SK-N-SH (cell line): ENCODE results near the gene NUP133. TPM values are rescaled to one million over a fixed set of nuclear protein-coding genes. Genes with fewer than 3 reads are reported as not detected.

ENCODE experiments used
- CTCF ChIA-PET: fragments of 300-600, 350-600 bp; formaldehyde crosslinking; extraction: SDS; loops from one replicate; lab custom pipeline; 2021; lab: Yijun Ruan, JAX
- POLR2A ChIA-PET: fragments of 350-600 bp; sonication (Branson Sonifier 250); formaldehyde crosslinking; extraction: SDS; loops from one replicate; lab custom pipeline; 2020; ENCODE audit warnings: antibody characterized with exemption, inconsistent platforms; lab: Yijun Ruan, JAX
- DNase-seq: peaks from one replicate; pipeline ENCODE4 v3.0.0; 2012
- H2AFZ ChIP-seq: fragments of 200-600 bp; sonication (generic); 2 replicates; pipeline ENCODE4 v1.8.1; 2016; ENCODE audit warnings: antibody characterized with exemption, mild to moderate bottlenecking, low read depth
- H3F3A ChIP-seq: fragments of 200-600 bp; sonication (generic); replicated peaks from 2 replicates; pipeline ENCODE3; 2016; ENCODE audit warnings: antibody characterized with exemption, mild to moderate bottlenecking; ENCODE audit not compliant: insufficient read depth
- H3K27ac ChIP-seq, 2 experiments: fragments of 200-500 bp in 1 of 2; fragments of 200-600 bp in 1 of 2; sonication (Bioruptor generic) in 1 of 2; sonication (generic), shearing (Covaris generic) in 1 of 2; 2 replicates each; pipeline versions ENCODE4 v1.5.1 to v1.6.1; 2014 to 2016; ENCODE audit warnings: low read depth in 2 of 2, inconsistent platforms in 1 of 2, low read length in 1 of 2, mild to moderate bottlenecking in 1 of 2, mixed read lengths in 1 of 2
- H3K27me3 ChIP-seq: fragments of 200-600 bp; sonication (generic), shearing (Covaris generic); 2 replicates; pipeline ENCODE4 v1.6.1; 2016; ENCODE audit warnings: mixed run types; ENCODE audit not compliant: insufficient read depth
- H3K36me3 ChIP-seq, 2 experiments: fragments of 200-500 bp in 1 of 2; fragments of 200-600 bp in 1 of 2; sonication (Bioruptor generic) in 1 of 2; sonication (generic) in 1 of 2; replicated peaks in 1 of 2; 2 replicates each; pipeline versions ENCODE3 to v1.5.1; 2014 to 2016; ENCODE audit warnings: low read length in 1 of 2, mild to moderate bottlenecking in 1 of 2; ENCODE audit not compliant: insufficient read depth in 2 of 2, control insufficient read depth in 1 of 2
- H3K4me1 ChIP-seq, 2 experiments: fragments of 200-500 bp in 1 of 2; fragments of 200-600 bp in 1 of 2; sonication (Bioruptor generic) in 1 of 2; sonication (generic), shearing (Covaris generic) in 1 of 2; 2 replicates each; pipeline versions ENCODE4 v1.5.1 to v1.6.1; 2014 to 2016; ENCODE audit warnings: low read depth in 1 of 2, low read length in 1 of 2, mixed run types in 1 of 2; ENCODE audit not compliant: insufficient read depth in 2 of 2, control insufficient read depth in 1 of 2
- H3K4me2 ChIP-seq: fragments of 200-600 bp; sonication (generic), shearing (Covaris generic); 2 replicates; pipeline ENCODE4 v1.6.1; 2017; ENCODE audit warnings: mixed run types
- H3K4me3 ChIP-seq, 2 experiments: fragments of 200-500 bp in 1 of 2; fragments of 200-600 bp in 1 of 2; sonication (Bioruptor generic) in 1 of 2; sonication (generic), shearing (Covaris generic) in 1 of 2; 2 replicates each; pipeline versions ENCODE4 v1.5.1 to v1.8.1; 2014 to 2016; ENCODE audit warnings: low read depth in 2 of 2, inconsistent platforms in 1 of 2, low read length in 1 of 2, mild to moderate bottlenecking in 1 of 2, mixed read lengths in 1 of 2, moderate library complexity in 1 of 2
- H3K79me2 ChIP-seq: fragments of 200-600 bp; sonication (generic); 2 replicates; pipeline ENCODE4 v1.8.1; 2017; ENCODE audit warnings: mild to moderate bottlenecking; ENCODE audit not compliant: insufficient read depth
- H3K9ac ChIP-seq: fragments of 200-600 bp; sonication (generic); 2 replicates; pipeline ENCODE4 v1.6.1; 2017; ENCODE audit warnings: mixed run types
- H3K9me2 ChIP-seq: fragments of 200-600 bp; sonication (generic); 2 replicates; pipeline ENCODE4 v1.6.1; 2017; ENCODE audit warnings: mixed run types
- H3K9me3 ChIP-seq: fragments of 200-600 bp; sonication (generic); 2 replicates; pipeline ENCODE4 v1.6.1; 2017; ENCODE audit warnings: mixed run types, mild to moderate bottlenecking, moderate library complexity
- H4K20me1 ChIP-seq: fragments of 200-600 bp; sonication (generic); 2 replicates; pipeline ENCODE4 v1.6.1; 2017; ENCODE audit warnings: mild to moderate bottlenecking, mixed run types; ENCODE audit not compliant: insufficient read depth
- ELF1 ChIP-seq: IDR thresholded peaks from 2 replicates; pipeline ENCODE4 v1.4.0; 2012
- JUND ChIP-seq: IDR thresholded peaks from 2 replicates; pipeline ENCODE4 v1.4.0; 2012
- MAX ChIP-seq: IDR thresholded peaks from 2 replicates; pipeline ENCODE4 v1.4.0; 2012; ENCODE audit warnings: low read depth
- MXI1 ChIP-seq: IDR thresholded peaks from 2 replicates; pipeline ENCODE4 v1.6.1; 2012; ENCODE audit warnings: mild to moderate bottlenecking, low read depth, low read length, improper control_type of control experiment
- RCOR1 ChIP-seq: fragments of 150-350 bp; IDR thresholded peaks from 2 replicates; pipeline ENCODE4 v1.6.1; 2017; ENCODE audit warnings: antibody characterized with exemption, low read length
- TAF1 ChIP-seq: IDR thresholded peaks from 2 replicates; pipeline ENCODE4 v1.6.1; 2012; ENCODE audit warnings: low read depth, mild to moderate bottlenecking, low read length, moderate library complexity, borderline replicate concordance
- TCF12 ChIP-seq: IDR thresholded peaks from 2 replicates; pipeline ENCODE4 v1.4.0; 2012
- WGBS: methylation state at CpG from one replicate; pipeline ENCODE4 v1.1.6; 2017; ENCODE audit warnings: low lambda C conversion rate; 5-methylcytosine and 5-hydroxymethylcytosine counted together
- polyA plus RNA-seq, 3 experiments: library from polyadenylated mRNA; depleted of rRNA; stranded (reverse); fragments of >200 nt; gene quantifications; 2 replicates each; pipeline ENCODE4 v1.2.3, GENCODE V29; 2012
- TF ChIP-seq, protein P1 (sequence below): fragments of 150-350 bp; IDR thresholded peaks from 2 replicates; pipeline ENCODE4 v1.6.1; 2016; ENCODE audit warnings: mild to moderate bottlenecking, low read depth, low read length
- TF ChIP-seq, protein P2 (sequence below): IDR thresholded peaks from 2 replicates; pipeline ENCODE4 v1.6.1; 2012; ENCODE audit warnings: mild to moderate bottlenecking, low read depth, low read length, moderate library complexity

The NUP133 gene
- polyA plus RNA-seq, 1 of the 3 experiments (the other 2 are of a cell fraction): 10.9 TPM

- DNase-seq: no peak
- H3F3A ChIP-seq: no peaks in the 10 kb centered on the region
- no peaks in the 10 kb centered on the region for H3K79me2 ChIP-seq
- 92% methylated on average over 7 of the region's 7 CpGs for WGBS
- no peak overlapping the region for H3K4me3 ChIP-seq
- no peak overlapping the region for H3K27ac ChIP-seq
- CTCF ChIA-PET: interaction anchor here (1.7 kb wide), 1 partner anchor 34 kb away, joined by 4 read pairs; no protein-coding TSS in a partner anchor
- no peak overlapping the region for H3K9ac ChIP-seq
- H4K20me1 ChIP-seq: no peaks in the 10 kb centered on the region
- H3K9me3 ChIP-seq: no peaks in the 10 kb centered on the region
- no peaks in the 10 kb centered on the region for H3K4me1 ChIP-seq
- H3K36me3 ChIP-seq: peaks cover 29 to 48% of the 10 kb centered on the region in 2 experiments
- no peak overlapping the region for H3K4me2 ChIP-seq
- POLR2A ChIA-PET: no interaction called here
- no peaks in the 10 kb centered on the region for H3K27me3 ChIP-seq
- no peak overlapping the region for H2AFZ ChIP-seq
- no peaks in the 10 kb centered on the region for H3K9me2 ChIP-seq
- TF ChIP-seq ELF1 (no peak), TAF1 (no peak), TCF12 (no peak), JUND (no peak), RCOR1 (no peak)
- TF ChIP-seq, protein P1, sequence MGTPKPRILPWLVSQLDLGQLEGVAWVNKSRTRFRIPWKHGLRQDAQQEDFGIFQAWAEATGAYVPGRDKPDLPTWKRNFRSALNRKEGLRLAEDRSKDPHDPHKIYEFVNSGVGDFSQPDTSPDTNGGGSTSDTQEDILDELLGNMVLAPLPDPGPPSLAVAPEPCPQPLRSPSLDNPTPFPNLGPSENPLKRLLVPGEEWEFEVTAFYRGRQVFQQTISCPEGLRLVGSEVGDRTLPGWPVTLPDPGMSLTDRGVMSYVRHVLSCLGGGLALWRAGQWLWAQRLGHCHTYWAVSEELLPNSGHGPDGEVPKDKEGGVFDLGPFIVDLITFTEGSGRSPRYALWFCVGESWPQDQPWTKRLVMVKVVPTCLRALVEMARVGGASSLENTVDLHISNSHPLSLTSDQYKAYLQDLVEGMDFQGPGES: no peak
Observed at GRCh38 chr1:229448354-229448753, 59.8 kb downstream of the NUP133 start.

- Histone ChIP-seq H2AFZ (no peak overlapping the region), H3K9me3 (no peaks in the 10 kb centered on the region), H3K4me3 (no peak overlapping the region), H3K9ac (no peak overlapping the region), H3K4me1 (no peaks in the 10 kb centered on the region), H3F3A (no peaks in the 10 kb centered on the region), H3K27ac (no peak overlapping the region), H3K4me2 (no peak overlapping the region), H3K79me2 (no peaks in the 10 kb centered on the region), H4K20me1 (no peaks in the 10 kb centered on the region), H3K27me3 (no peaks in the 10 kb centered on the region), H3K9me2 (no peaks in the 10 kb centered on the region), H3K36me3 (peaks cover 33 to 47% of the 10 kb centered on the region in 2 experiments)
- DNase-seq: no peak
- ChIA-PET CTCF (interaction anchor here (1.7 kb wide), 1 partner anchor 34 kb away, joined by 4 read pairs; no protein-coding TSS in a partner anchor), POLR2A (no interaction called here)
- no peak for TF ChIP-seq TCF12
- no peak for TF ChIP-seq MAX
- TF ChIP-seq MXI1: no peak
- TF ChIP-seq, protein P2, sequence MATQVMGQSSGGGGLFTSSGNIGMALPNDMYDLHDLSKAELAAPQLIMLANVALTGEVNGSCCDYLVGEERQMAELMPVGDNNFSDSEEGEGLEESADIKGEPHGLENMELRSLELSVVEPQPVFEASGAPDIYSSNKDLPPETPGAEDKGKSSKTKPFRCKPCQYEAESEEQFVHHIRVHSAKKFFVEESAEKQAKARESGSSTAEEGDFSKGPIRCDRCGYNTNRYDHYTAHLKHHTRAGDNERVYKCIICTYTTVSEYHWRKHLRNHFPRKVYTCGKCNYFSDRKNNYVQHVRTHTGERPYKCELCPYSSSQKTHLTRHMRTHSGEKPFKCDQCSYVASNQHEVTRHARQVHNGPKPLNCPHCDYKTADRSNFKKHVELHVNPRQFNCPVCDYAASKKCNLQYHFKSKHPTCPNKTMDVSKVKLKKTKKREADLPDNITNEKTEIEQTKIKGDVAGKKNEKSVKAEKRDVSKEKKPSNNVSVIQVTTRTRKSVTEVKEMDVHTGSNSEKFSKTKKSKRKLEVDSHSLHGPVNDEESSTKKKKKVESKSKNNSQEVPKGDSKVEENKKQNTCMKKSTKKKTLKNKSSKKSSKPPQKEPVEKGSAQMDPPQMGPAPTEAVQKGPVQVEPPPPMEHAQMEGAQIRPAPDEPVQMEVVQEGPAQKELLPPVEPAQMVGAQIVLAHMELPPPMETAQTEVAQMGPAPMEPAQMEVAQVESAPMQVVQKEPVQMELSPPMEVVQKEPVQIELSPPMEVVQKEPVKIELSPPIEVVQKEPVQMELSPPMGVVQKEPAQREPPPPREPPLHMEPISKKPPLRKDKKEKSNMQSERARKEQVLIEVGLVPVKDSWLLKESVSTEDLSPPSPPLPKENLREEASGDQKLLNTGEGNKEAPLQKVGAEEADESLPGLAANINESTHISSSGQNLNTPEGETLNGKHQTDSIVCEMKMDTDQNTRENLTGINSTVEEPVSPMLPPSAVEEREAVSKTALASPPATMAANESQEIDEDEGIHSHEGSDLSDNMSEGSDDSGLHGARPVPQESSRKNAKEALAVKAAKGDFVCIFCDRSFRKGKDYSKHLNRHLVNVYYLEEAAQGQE: no peak
- whole genome bisulfite sequencing: 90% methylated on average over 11 of the region's 11 CpGs
Observed at GRCh38 chr1:229447809-229448252, 60.3 kb downstream of the NUP133 start.
